Measurements from ENCODE around the gene THRAP3.

THRAP3 gene

DNA sequence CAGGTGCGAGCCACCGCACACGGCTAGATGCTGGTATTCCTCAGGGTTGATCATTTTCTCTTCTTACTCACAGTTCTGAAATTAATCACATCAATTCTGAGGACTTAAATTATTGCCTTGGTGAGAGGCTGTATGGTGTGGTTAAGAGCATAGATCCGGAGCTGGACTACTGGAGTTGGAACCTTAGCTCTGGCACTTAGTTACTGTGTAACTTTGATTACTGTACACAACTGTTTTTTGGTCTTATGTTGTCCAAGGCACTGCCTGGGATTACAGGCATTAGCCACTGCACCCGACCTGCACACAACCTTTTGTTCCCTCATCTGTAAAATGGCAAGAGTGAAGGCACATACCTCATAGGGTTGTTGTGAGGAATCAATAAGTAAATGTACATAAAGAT is 25.6 kb upstream of the THRAP3 start:
- in situ Hi-C loops (cut with MboI; ENCODE audit: low pct_unique_long_range_greater_than_20kb, low sequenced_read_pairs, unreplicated experiment): no loop called here
- TF ChIP-seq, protein P1, sequence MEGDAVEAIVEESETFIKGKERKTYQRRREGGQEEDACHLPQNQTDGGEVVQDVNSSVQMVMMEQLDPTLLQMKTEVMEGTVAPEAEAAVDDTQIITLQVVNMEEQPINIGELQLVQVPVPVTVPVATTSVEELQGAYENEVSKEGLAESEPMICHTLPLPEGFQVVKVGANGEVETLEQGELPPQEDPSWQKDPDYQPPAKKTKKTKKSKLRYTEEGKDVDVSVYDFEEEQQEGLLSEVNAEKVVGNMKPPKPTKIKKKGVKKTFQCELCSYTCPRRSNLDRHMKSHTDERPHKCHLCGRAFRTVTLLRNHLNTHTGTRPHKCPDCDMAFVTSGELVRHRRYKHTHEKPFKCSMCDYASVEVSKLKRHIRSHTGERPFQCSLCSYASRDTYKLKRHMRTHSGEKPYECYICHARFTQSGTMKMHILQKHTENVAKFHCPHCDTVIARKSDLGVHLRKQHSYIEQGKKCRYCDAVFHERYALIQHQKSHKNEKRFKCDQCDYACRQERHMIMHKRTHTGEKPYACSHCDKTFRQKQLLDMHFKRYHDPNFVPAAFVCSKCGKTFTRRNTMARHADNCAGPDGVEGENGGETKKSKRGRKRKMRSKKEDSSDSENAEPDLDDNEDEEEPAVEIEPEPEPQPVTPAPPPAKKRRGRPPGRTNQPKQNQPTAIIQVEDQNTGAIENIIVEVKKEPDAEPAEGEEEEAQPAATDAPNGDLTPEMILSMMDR (IDR thresholded peaks at IDR 0.05; ENCODE audit: extremely low read depth, insufficient read depth, missing control alignments): no peak
- DNase-seq (ENCODE audit: low spot score): no peak

DNA sequence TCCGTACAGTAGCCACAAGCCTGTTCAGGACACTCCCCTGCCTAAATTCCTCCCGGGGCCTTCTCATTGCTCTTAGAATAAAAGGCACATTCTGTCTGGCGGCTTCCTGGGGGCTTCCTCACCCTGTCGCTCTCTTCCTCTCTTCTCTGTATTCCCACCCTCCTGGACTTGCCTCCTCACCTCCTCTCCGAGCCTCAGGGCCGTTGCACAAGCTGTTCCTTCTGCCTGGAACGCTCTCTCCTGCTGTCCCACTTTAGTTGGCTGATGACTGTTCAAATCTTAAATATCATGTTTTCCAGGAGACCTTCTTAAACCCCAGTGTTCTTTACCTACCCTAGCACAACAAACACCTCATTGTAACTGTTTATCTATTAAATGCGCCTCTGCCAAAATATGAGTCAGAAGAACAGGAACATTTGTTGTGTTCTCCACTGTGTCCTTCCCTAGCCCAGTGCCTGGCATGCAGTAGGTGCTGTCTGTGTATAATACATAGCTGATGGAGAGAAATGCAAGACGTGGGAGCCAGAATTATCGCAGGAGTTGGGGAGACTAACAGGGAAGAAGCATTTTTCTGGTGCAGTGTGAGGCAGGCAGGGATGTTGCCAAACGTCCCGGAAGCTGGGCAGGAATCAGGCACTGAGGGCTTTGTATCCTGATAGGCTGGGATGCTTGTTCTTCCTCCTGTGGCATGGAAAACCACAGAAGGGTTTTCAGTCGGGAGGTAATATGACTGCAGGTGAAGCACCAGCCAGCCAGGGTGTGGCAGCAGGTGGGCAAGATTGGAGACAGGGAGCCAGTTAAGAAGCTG is 24.1 kb upstream of the THRAP3 start:
- DNase-seq (ENCODE audit: low spot score): no peak
- TF ChIP-seq, protein P1 (IDR thresholded peaks at IDR 0.05; ENCODE audit: extremely low read depth, insufficient read depth, missing control alignments): no peak
- in situ Hi-C loops (cut with MboI; ENCODE audit: low pct_unique_long_range_greater_than_20kb, low sequenced_read_pairs, unreplicated experiment): no loop called here

DNA sequence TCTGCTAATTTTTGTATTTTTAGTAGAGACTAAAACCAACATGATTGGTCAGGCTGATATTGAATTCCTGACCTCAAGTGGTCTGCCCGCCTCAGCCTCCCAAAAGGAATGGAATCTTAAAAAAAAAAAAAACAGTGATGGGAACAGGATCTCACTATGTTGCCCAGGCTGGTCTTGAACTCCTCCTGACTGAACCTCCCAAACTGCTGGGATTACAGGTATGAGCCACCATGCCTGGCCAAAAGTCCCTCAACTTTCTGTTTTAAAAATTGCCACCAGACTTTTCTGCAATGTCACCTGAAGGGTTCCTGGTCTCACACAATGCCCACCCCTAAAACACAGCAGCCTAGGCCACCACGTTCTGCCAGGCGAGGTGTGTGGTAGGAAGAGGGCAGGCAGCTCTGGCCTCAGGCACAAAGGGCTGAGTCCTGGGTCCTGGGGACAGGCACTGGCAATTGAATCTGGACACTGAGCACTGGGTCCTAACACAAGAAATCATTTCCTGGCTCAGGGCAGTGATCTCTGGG is 21.2 kb upstream of the THRAP3 start:
- TF ChIP-seq, protein P1 (IDR thresholded peaks at IDR 0.05; ENCODE audit: extremely low read depth, insufficient read depth, missing control alignments): no peak
- in situ Hi-C loops (cut with MboI; ENCODE audit: low pct_unique_long_range_greater_than_20kb, low sequenced_read_pairs, unreplicated experiment): no loop called here

DNA sequence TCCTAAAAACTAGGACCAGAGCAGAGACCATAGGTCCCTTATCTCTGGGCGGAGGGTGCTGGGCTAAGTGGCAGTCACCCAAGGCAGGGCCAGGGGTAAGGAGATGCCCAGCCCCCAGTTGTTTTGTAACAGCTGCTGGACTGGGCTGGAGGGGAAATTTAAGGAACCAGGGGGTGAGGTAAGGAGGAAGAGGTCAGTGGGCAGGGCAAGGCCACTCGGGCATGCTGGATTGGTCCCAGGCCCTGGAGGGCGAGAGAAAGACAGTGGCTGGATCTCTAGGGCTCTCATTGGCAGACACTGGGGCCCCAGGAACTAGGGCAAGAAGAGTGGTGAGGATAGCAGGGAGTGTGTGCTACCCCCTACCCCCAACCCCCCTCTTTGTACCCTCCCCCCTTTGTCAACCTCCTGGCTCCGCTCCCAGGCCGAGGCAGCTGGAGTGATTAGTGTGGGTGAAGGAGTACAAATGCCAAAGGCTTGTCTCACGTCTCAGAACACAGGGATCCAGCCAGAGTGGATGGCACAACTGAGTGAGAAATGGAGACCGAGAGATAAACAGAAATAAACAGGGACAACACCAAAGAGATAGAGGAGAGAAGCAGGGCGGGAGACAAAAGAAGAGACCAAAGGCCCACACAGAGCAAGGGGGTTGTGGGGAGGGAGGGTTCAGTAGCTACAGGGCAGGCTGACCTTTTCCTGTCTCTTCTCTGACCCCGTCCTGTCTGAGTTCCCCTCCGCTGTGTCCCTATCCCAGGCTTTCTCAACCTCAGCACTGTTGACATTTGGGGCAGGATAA is 20.5 kb upstream of the THRAP3 start:
- TF ChIP-seq, protein P1 (IDR thresholded peaks at IDR 0.05; ENCODE audit: extremely low read depth, insufficient read depth, missing control alignments): no peak
- DNase-seq (ENCODE audit: low spot score): no peak
- in situ Hi-C loops (cut with MboI; ENCODE audit: low pct_unique_long_range_greater_than_20kb, low sequenced_read_pairs, unreplicated experiment): no loop called here

More for the DNA sequence above, 21.2 kb upstream of the THRAP3 start:
- DNase-seq (ENCODE audit: low spot score): no peak

DNA sequence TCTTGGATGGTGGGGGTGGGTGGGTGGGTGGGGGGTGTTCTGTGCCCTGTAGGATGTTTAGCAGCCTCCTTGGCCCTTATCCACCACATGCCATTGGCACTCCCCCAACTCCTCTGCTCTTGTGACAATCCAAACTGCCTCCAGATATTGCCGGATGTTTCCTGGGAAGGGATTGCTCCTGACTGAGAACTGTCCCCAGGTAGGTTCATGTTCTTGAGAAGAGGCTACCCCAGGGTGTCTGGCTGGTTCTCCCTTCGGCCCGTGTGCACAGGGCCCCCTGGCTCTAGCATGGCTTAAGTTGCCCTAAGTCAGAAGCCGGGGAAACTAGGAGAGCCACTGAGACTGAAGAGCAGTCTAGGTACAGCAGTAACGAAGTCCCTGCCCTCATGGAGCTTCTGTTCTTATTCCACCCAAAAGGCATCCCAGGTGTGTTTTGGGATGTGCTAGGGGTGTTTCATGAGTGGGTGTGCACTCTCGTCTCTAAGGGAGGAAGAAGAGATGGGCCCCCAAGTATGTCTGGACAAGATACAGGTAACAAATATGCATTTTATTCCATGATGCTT is 19.8 kb upstream of the THRAP3 start:
- TF ChIP-seq, protein P1 (IDR thresholded peaks at IDR 0.05; ENCODE audit: extremely low read depth, insufficient read depth, missing control alignments): no peak
- DNase-seq (ENCODE audit: low spot score): no peak
- in situ Hi-C loops (cut with MboI; ENCODE audit: low pct_unique_long_range_greater_than_20kb, low sequenced_read_pairs, unreplicated experiment): no loop called here

DNA sequence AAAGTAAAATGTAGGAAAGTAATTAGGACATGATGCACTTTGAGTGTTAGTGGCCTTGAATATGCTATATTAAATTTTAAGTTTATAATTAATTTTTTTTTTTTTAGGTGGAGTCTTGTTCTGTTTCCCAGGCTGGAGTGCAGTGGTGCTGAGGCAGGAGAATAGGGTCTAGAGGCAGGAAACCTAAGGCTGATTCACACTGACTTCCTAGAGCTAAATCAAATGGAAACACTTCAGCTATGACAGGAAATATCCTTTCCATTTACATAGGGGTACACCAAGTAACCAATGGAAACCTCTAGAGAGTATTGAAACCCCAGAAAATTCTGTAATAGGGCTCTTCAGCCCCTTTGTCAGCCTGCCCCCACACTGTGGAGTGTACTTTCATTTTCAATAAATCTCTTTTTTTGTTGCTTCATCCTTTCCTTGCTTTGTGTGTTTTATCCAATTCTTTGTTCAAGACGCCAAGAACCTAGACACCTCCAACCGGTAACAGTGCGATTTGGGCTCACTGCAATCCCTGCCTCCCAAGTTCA is 17.9 kb upstream of the THRAP3 start:
- in situ Hi-C loops (cut with MboI; ENCODE audit: low pct_unique_long_range_greater_than_20kb, low sequenced_read_pairs, unreplicated experiment): no loop called here
- TF ChIP-seq, protein P1 (IDR thresholded peaks at IDR 0.05; ENCODE audit: extremely low read depth, insufficient read depth, missing control alignments): no peak
- no peak for DNase-seq (ENCODE audit: low spot score)

All from GM13977 (cell line).